ENCODE results near the gene KIF26B. TPM values are rescaled to one million over a fixed set of nuclear protein-coding genes. Genes with fewer than 3 reads are reported as not detected.

Gene KIF26B
- total RNA-seq, 1 donor from 2014 or later = 69.7 TPM

- TF ChIP-seq, protein P1, sequence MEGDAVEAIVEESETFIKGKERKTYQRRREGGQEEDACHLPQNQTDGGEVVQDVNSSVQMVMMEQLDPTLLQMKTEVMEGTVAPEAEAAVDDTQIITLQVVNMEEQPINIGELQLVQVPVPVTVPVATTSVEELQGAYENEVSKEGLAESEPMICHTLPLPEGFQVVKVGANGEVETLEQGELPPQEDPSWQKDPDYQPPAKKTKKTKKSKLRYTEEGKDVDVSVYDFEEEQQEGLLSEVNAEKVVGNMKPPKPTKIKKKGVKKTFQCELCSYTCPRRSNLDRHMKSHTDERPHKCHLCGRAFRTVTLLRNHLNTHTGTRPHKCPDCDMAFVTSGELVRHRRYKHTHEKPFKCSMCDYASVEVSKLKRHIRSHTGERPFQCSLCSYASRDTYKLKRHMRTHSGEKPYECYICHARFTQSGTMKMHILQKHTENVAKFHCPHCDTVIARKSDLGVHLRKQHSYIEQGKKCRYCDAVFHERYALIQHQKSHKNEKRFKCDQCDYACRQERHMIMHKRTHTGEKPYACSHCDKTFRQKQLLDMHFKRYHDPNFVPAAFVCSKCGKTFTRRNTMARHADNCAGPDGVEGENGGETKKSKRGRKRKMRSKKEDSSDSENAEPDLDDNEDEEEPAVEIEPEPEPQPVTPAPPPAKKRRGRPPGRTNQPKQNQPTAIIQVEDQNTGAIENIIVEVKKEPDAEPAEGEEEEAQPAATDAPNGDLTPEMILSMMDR (IDR thresholded peaks at IDR 0.05; ENCODE audit: unreplicated experiment) = no peak
- H3K27me3 Mint-ChIP-seq (ENCODE audit: low read depth) = peaks cover 19% of the 10 kb centered on the region
- peaks cover 9% of the 10 kb centered on the region for H3K4me1 Mint-ChIP-seq
- H3K4me3 Mint-ChIP-seq = no peak overlapping the region
- H3K36me3 Mint-ChIP-seq = no peaks in the 10 kb centered on the region
- DNase-seq (ENCODE audit: low spot score in 2 of 2, unreplicated experiment in 2 of 2) = no peak
- H3K9me3 Mint-ChIP-seq = peaks cover 6% of the 10 kb centered on the region
- no peak overlapping the region for H3K27ac Mint-ChIP-seq
These were observed 5.9 kb upstream of the KIF26B start for GRCh38 chr1:245148861-245149260.

DNA sequence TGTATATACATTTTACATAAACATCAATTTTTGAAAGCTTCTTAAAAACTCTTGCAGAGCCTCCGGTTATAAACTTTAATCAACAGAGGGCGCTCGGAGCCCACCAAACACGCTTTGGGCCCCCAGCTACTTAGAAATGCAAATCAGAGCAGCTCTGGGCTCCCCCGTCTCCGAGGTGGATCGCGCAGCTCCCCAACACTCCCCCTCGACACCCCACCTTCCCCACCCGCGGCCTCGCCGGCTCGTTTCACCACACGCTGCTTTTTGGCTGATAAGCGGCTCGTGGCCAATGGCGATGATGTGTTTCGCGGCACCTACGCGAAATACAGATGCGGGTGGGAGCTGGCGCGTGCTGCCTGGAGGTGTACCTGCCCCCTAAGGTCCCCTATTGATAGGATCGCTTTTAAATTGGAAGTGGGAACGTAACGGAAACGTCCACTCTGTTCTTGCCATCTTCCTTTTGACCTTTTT lies 1.7 kb upstream of the KIF26B start:
- Mint-ChIP-seq H3K27ac (peak overlapping the region; percentile 72), H3K9me3 (no peaks in the 10 kb centered on the region), H3K4me1 (peaks cover 24% of the 10 kb centered on the region), H3K4me3 (peak overlapping the region; percentile 81), H3K27me3 (ENCODE audit: low read depth) (peaks cover 19% of the 10 kb centered on the region), H3K36me3 (no peaks in the 10 kb centered on the region)
- TF ChIP-seq, protein P1 (IDR thresholded peaks at IDR 0.05; ENCODE audit: unreplicated experiment) = peak; percentile 64
- DNase-seq (ENCODE audit: low spot score in 2 of 2, unreplicated experiment in 2 of 2) = peak in 1 of 2 experiments; percentile 78

DNA sequence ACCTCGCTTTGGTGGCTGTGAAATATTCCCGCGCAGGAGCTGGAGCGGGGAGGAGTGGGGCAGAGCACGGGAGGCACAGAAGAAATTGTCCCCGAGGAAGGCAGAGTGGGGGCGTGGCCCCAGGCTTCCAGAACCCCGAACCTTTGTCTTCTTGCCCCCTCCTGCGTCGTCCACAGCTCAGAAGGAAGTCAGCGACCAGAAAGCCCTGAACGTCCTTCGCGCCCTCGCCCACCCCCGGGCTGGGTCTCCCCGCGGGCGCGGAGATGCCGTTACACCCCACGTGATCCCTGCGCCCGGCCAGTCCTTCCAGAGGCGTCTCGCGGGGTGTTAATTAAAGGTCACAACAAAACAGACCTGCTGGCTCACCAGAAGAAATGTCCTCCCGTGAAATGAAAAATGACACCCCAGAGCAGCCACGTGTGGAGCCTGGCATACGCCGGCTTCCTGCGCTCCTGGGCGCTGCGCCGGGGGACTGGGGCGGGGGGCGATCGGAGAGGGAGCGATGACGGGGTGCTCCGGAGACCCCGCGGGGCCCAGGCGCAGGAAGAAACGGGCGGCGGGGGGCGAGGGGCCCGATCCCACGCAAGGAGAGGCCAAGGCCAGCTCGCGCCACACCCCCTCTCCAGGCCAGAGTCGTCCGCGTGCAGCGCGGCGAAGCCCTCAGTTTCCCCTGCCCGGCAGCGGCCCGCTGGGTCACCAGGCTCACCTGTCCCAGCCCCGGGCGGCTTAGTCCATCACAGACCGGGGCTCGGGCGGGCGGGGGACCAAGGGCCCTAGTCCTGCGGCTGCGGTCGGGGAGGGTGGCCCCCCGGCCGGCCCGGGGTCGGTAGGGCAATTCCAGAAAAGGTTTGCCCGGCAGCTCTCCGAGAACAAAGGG lies 995 bp upstream of the KIF26B start:
- Mint-ChIP-seq H3K27me3 (ENCODE audit: low read depth) (peaks cover 19% of the 10 kb centered on the region), H3K9me3 (no peaks in the 10 kb centered on the region), H3K4me3 (peak overlapping the region; percentile 81), H3K36me3 (peaks cover 3% of the 10 kb centered on the region), H3K27ac (peak overlapping the region; percentile 72), H3K4me1 (peaks cover 30% of the 10 kb centered on the region)
- DNase-seq (ENCODE audit: low spot score in 2 of 2, unreplicated experiment in 2 of 2) = peak in 1 of 2 experiments; percentile 57
- TF ChIP-seq, protein P1 (IDR thresholded peaks at IDR 0.05; ENCODE audit: unreplicated experiment) = no peak

DNA sequence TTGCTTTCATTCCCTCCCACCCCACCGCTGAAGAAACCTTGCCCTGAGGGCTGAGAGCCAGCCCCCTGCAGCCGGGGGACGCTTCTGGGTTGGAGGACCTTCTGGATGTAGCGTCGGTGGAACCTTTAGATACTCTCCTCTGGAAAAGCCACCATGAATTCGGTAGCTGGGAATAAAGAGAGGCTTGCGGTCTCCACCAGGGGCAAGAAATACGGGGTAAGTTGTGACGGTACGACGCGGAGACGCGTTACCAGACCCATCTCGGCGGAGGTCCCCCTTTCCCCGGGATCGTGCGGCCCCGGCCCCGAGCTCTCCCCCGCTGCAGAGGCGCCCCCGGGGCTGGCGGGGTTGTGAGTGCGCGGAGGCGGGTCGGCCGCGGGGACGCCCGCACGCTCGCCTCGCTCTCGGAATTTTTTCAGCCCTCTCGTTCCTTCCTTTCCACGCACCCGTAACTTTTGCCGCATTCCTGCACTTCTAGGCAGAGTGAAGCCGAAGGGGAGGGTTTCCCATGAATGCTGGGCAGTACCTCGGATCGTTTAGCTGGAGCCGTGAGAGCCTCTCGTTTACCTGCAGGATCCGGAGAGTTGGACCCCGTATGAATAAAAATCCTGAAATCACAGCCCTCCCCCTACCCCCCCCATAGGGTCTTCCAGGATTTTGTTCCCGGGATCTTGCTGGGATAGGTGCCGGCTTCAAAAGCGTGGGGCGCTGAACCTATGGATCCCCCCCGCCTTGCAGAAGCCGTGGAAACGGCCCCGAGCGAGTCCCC lies 671 bp downstream of the KIF26B start:
- H3K36me3 Mint-ChIP-seq = peaks cover 3% of the 10 kb centered on the region
- TF ChIP-seq, protein P1 (IDR thresholded peaks at IDR 0.05; ENCODE audit: unreplicated experiment) = no peak
- H3K27ac Mint-ChIP-seq = peak overlapping the region; percentile 93
- H3K27me3 Mint-ChIP-seq (ENCODE audit: low read depth) = peaks cover 16% of the 10 kb centered on the region
- DNase-seq (ENCODE audit: low spot score in 2 of 2, unreplicated experiment in 2 of 2) = peak in 1 of 2 experiments; percentile 60
- H3K4me3 Mint-ChIP-seq = peak overlapping the region; percentile 93
- H3K9me3 Mint-ChIP-seq = no peaks in the 10 kb centered on the region
- H3K4me1 Mint-ChIP-seq = peaks cover 40% of the 10 kb centered on the region

DNA sequence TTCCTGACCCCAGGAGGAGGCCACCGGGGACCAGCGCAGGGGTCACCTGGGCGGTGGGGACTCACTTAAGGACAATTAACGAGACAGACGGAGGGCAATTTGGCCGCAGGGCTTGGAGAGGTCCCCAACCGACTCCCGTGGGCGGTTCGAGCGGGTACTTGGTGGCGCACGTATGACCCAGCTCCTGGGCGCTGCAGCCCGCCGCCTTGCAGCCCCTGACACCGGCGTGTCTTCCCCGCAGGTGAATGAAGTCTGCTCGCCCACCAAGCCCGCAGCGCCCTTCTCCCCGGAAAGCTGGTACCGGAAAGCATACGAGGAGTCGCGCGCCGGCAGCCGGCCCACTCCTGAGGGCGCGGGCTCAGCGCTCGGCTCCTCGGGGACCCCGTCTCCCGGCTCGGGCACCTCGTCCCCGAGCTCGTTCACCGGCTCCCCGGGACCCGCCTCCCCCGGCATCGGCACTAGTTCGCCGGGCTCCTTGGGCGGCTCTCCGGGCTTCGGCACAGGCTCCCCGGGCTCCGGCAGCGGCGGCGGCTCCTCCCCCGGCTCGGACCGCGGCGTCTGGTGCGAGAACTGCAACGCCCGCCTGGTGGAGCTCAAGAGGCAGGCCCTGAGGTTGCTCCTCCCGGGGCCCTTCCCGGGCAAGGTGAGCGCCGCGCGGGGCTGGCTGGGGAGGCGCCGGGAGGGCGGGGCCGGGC lies 1.4 kb downstream of the KIF26B start:
- peak; percentile 77 to 88 for DNase-seq (ENCODE audit: low spot score in 2 of 2, unreplicated experiment in 2 of 2)
- TF ChIP-seq, protein P1 (IDR thresholded peaks at IDR 0.05; ENCODE audit: unreplicated experiment) = peak; percentile 74
- Mint-ChIP-seq H3K27me3 (ENCODE audit: low read depth) (peaks cover 8% of the 10 kb centered on the region), H3K4me3 (peak overlapping the region; percentile 93), H3K9me3 (no peaks in the 10 kb centered on the region), H3K4me1 (peaks cover 47% of the 10 kb centered on the region), H3K36me3 (peaks cover 3% of the 10 kb centered on the region), H3K27ac (peak overlapping the region; percentile 93)

Measured in mesothelial cell of epicardium (in vitro differentiated cells).